Thyroid gland (tissue), 4 donors: ENCODE data around the gene COL6A3. TPM values are rescaled to one million over a fixed set of nuclear protein-coding genes. Genes with fewer than 3 reads are reported as not detected.

Source experiments
- DNase-seq, 2 donors: peaks; one replicate each; pipeline ENCODE4 v3.0.0-alpha.2; 2019
- H3K27ac ChIP-seq, 3 donors: fragments of 200-600 bp; sonication (generic); 1 replicate in 2 of 3; 2 replicates in 1 of 3; pipeline ENCODE4 v1.5.1; 2016 to 2019; ENCODE audit warnings: mild to moderate bottlenecking in 1 of 3, moderate library complexity in 1 of 3
- H3K27me3 ChIP-seq: fragments of 200-600 bp; sonication (generic); one replicate; pipeline ENCODE4 v1.5.1; 2019
- H3K36me3 ChIP-seq, 2 donors: fragments of 200-600 bp; sonication (generic); one replicate each; pipeline ENCODE4 v1.5.1; 2016 to 2019
- H3K4me1 ChIP-seq, 2 donors: fragments of 200-600 bp; sonication (generic); one replicate each; pipeline ENCODE4 v1.5.1; 2017 to 2019
- H3K4me3 ChIP-seq, 3 donors: fragments of 200-600 bp; sonication (generic); replicated peaks in 1 of 3; 1 replicate in 2 of 3; 2 replicates in 1 of 3; pipeline ENCODE4 v1.5.1; 2016; ENCODE audit warnings: mild to moderate bottlenecking in 1 of 3
- H3K9me3 ChIP-seq: fragments of 200-600 bp; sonication (generic); one replicate; pipeline ENCODE4 v1.5.1; 2017
- CTCF ChIP-seq, 6 experiments: fragments of 200-600 bp in 3 of 6; fragments of 450-650 bp in 3 of 6; sonication (generic) in 3 of 6; IDR thresholded peaks; one replicate each; pipeline ENCODE4 v1.5.1; 2016 to 2019; ENCODE audit warnings: antibody characterized with exemption in 6 of 6, mild to moderate bottlenecking in 2 of 6, inconsistent platforms in 1 of 6, moderate library complexity in 1 of 6
- POLR2A ChIP-seq, 2 donors: fragments of 450-650 bp; IDR thresholded peaks; one replicate each; pipeline ENCODE4 v1.6.1; 2017; ENCODE audit warnings: antibody characterized with exemption in 2 of 2, mild to moderate bottlenecking in 2 of 2, moderate library complexity in 1 of 2
- WGBS, 2 donors: methylation state at CpG; one replicate each; pipeline ENCODE4 v1.1.5; 2017; 5-methylcytosine and 5-hydroxymethylcytosine counted together
- intact Hi-C: fragments of 100-400 bp; cut with DNase I; formaldehyde crosslinking; loops from one replicate; pipeline ENCODE4 v1.15.1; 2023
- total RNA-seq, 4 donors: library from RNA; depleted of rRNA; stranded (reverse); fragments of >200 nt; gene quantifications; one replicate each; pipeline ENCODE4 v1.2.3, GENCODE V29; 2016

Gene COL6A3
- total RNA-seq, 4 donors from 2014 or later = 82.6 to 168 (median 146) TPM

- TF ChIP-seq POLR2A (IDR thresholded peaks at IDR 0.05) (no peak), CTCF (IDR thresholded peaks at IDR 0.05) (no peak)
- H3K4me3 ChIP-seq = no peak overlapping the region
- no peak for DNase-seq
- H3K36me3 ChIP-seq = no peaks in the 10 kb centered on the region
- H3K27me3 ChIP-seq = no peaks in the 10 kb centered on the region
- WGBS, 2 donors = 85 to 89% methylated on average over 3 of the region's 3 CpGs
- no peaks in the 10 kb centered on the region for H3K9me3 ChIP-seq
- intact Hi-C loops = no loop called here
- no peaks in the 10 kb centered on the region for H3K4me1 ChIP-seq
- no peak overlapping the region for H3K27ac ChIP-seq
These were observed 24.1 kb downstream of the COL6A3 start for GRCh38 chr2:237389831-237390230.

GRCh38 chr2:237388036-237388435 lies 25.9 kb downstream of the COL6A3 start:
- WGBS, 2 donors = 89 to 94% methylated on average over 5 of the region's 5 CpGs
- DNase-seq = no peak
- TF ChIP-seq POLR2A (IDR thresholded peaks at IDR 0.05) (no peak), CTCF (IDR thresholded peaks at IDR 0.05) (no peak)
- H3K27me3 ChIP-seq = no peaks in the 10 kb centered on the region
- no peak overlapping the region for H3K4me3 ChIP-seq
- intact Hi-C loops = no loop called here
- H3K4me1 ChIP-seq = no peaks in the 10 kb centered on the region
- no peaks in the 10 kb centered on the region for H3K36me3 ChIP-seq
- H3K27ac ChIP-seq = no peak overlapping the region
- no peaks in the 10 kb centered on the region for H3K9me3 ChIP-seq

GRCh38 chr2:237384672-237385020 lies 29.3 kb downstream of the COL6A3 start:
- Histone ChIP-seq H3K4me1 (no peaks in the 10 kb centered on the region), H3K27me3 (no peaks in the 10 kb centered on the region), H3K27ac (no peak overlapping the region), H3K4me3 (no peak overlapping the region), H3K9me3 (no peaks in the 10 kb centered on the region), H3K36me3 (no peaks in the 10 kb centered on the region)
- intact Hi-C loops = no loop called here
- TF ChIP-seq POLR2A (IDR thresholded peaks at IDR 0.05) = no peak
- TF ChIP-seq CTCF (IDR thresholded peaks at IDR 0.05) = no peak
- DNase-seq = no peak

GRCh38 chr2:237383991-237384671 lies 29.8 kb downstream of the COL6A3 start:
- 90 to 93% methylated on average over 6 of the region's 6 CpGs for WGBS, 2 donors
- Histone ChIP-seq H3K9me3 (no peaks in the 10 kb centered on the region), H3K27ac (no peak overlapping the region), H3K4me1 (no peaks in the 10 kb centered on the region), H3K27me3 (no peaks in the 10 kb centered on the region), H3K36me3 (no peaks in the 10 kb centered on the region), H3K4me3 (no peak overlapping the region)
- intact Hi-C loops = no loop called here
- DNase-seq = no peak
- TF ChIP-seq CTCF (IDR thresholded peaks at IDR 0.05) = no peak
- TF ChIP-seq POLR2A (IDR thresholded peaks at IDR 0.05) = no peak

GRCh38 chr2:237380768-237381167 lies 33.2 kb downstream of the COL6A3 start:
- intact Hi-C loops = no loop called here
- DNase-seq = no peak
- H3K27me3 ChIP-seq = no peaks in the 10 kb centered on the region
- H3K27ac ChIP-seq = no peak overlapping the region
- no peak overlapping the region for H3K4me3 ChIP-seq
- no peaks in the 10 kb centered on the region for H3K4me1 ChIP-seq
- TF ChIP-seq POLR2A (IDR thresholded peaks at IDR 0.05) (no peak), CTCF (IDR thresholded peaks at IDR 0.05) (no peak)
- no peaks in the 10 kb centered on the region for H3K36me3 ChIP-seq
- H3K9me3 ChIP-seq = no peaks in the 10 kb centered on the region
- 95 to 99% methylated on average over 6 of the region's 6 CpGs for WGBS, 2 donors
